Osteoblast (primary cell): ENCODE measurements around the gene RSPH9. TPM values are rescaled to one million over a fixed set of nuclear protein-coding genes. Genes with fewer than 3 reads are reported as not detected.
"Not testable (repeated sequence)": the region's sequence is repeated elsewhere in the genome, so short reads cannot be mapped to it uniquely, and the experiment has no call there.

Experiments
- DNase-seq: peaks from one replicate; pipeline ENCODE4 v3.0.0; 2011; ENCODE audit warnings: low spot score, mixed read lengths; ENCODE audit not compliant: insufficient read length; ENCODE audit errors: missing footprints
- H2AFZ ChIP-seq: 2 replicates; pipeline ENCODE4 v1.6.0; 2011; ENCODE audit warnings: mild to moderate bottlenecking, low read length
- H3K27ac ChIP-seq: 2 replicates; pipeline ENCODE4 v1.5.1; 2011; ENCODE audit warnings: mild to moderate bottlenecking, low read depth, low read length, moderate library complexity
- H3K27me3 ChIP-seq: 2 replicates; pipeline ENCODE4 v1.6.0; 2012; ENCODE audit warnings: mild to moderate bottlenecking, control low read depth, inconsistent platforms, low read length, moderate library complexity; ENCODE audit not compliant: insufficient read depth
- H3K36me3 ChIP-seq: 2 replicates; pipeline ENCODE4 v1.5.1; 2011; ENCODE audit warnings: mild to moderate bottlenecking, low read length, control low read depth, moderate library complexity; ENCODE audit not compliant: insufficient read depth
- H3K4me1 ChIP-seq: 2 replicates; pipeline ENCODE4 v1.5.1; 2011; ENCODE audit warnings: mild to moderate bottlenecking, low read length, control low read depth, moderate library complexity; ENCODE audit not compliant: insufficient read depth
- H3K4me2 ChIP-seq: 2 replicates; pipeline ENCODE4 v1.6.0; 2011; ENCODE audit warnings: mild to moderate bottlenecking, low read length; ENCODE audit not compliant: insufficient read depth
- H3K4me3 ChIP-seq: fragments of 200-600 bp; sonication (generic); 3 replicates; pipeline ENCODE4 v1.5.1; 2012; ENCODE audit warnings: mild to moderate bottlenecking, low read length, inconsistent platforms; ENCODE audit not compliant: insufficient read depth
- H3K79me2 ChIP-seq: 2 replicates; pipeline ENCODE4 v1.6.0; 2012; ENCODE audit warnings: mild to moderate bottlenecking, low read length, control low read depth, inconsistent platforms; ENCODE audit not compliant: insufficient read depth
- H3K9me3 ChIP-seq: 2 replicates; pipeline ENCODE4 v1.5.1; 2011; ENCODE audit warnings: low read depth, low read length, control low read depth
- H4K20me1 ChIP-seq: 2 replicates; pipeline ENCODE4 v1.6.0; 2012; ENCODE audit warnings: mild to moderate bottlenecking, low read length, control low read depth; ENCODE audit not compliant: insufficient read depth
- total RNA-seq: library from RNA; depleted of rRNA; stranded (reverse); fragments of >200 nt; gene quantifications from 2 replicates; pipeline ENCODE4 v1.2.3, GENCODE V29; 2012
- TF ChIP-seq, protein P1 (sequence below): IDR thresholded peaks from 2 replicates; pipeline ENCODE4 v1.5.1; 2011; ENCODE audit warnings: mild to moderate bottlenecking, low read depth, low read length, moderate library complexity; ENCODE audit errors: extremely low read depth

RSPH9 gene
- total RNA-seq, 1 donor: 0.36 TPM

DNA sequence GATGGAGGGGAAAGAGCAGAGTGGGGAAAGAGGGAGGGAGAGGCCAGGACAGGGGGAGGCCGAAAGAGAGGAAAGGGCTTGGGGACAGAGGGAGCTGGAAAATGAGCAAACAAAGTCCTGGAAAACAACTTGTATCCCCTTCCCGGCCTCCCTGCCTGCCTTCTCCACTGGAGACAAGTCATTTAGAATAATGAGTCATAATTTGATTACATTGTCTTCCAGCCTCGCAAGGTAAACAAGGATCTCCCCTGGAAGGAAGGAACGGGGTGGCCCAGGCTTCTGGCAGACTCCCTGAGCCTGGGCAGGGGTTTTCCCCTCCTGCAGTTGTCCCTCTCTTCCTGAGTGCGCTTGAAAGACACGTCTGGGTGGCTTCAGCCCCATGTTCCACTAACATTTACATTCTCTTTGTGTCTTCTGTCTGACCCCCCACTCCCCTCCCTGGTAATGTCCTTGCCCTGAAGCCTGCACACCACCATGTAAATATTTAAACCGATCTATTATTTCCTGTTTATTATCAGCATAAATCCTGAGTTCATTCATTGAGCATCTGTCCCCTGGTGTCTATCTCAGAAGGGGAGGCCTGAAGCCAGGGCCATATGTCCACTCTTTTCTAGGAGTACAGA is 54.8 kb downstream of the RSPH9 start:
- peak overlapping the region; percentile 26 for H2AFZ ChIP-seq
- H3K4me1 ChIP-seq: peaks cover 30% of the 10 kb centered on the region
- peak; percentile 46 for DNase-seq
- H3K27ac ChIP-seq: no peak overlapping the region
- TF ChIP-seq, protein P1, sequence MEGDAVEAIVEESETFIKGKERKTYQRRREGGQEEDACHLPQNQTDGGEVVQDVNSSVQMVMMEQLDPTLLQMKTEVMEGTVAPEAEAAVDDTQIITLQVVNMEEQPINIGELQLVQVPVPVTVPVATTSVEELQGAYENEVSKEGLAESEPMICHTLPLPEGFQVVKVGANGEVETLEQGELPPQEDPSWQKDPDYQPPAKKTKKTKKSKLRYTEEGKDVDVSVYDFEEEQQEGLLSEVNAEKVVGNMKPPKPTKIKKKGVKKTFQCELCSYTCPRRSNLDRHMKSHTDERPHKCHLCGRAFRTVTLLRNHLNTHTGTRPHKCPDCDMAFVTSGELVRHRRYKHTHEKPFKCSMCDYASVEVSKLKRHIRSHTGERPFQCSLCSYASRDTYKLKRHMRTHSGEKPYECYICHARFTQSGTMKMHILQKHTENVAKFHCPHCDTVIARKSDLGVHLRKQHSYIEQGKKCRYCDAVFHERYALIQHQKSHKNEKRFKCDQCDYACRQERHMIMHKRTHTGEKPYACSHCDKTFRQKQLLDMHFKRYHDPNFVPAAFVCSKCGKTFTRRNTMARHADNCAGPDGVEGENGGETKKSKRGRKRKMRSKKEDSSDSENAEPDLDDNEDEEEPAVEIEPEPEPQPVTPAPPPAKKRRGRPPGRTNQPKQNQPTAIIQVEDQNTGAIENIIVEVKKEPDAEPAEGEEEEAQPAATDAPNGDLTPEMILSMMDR: no peak
- no peaks in the 10 kb centered on the region for H3K36me3 ChIP-seq
- no peaks in the 10 kb centered on the region for H4K20me1 ChIP-seq
- H3K79me2 ChIP-seq: no peaks in the 10 kb centered on the region
- H3K4me2 ChIP-seq: no peak overlapping the region
- no peaks in the 10 kb centered on the region for H3K9me3 ChIP-seq
- no peak overlapping the region for H3K4me3 ChIP-seq
- no peaks in the 10 kb centered on the region for H3K27me3 ChIP-seq

DNA sequence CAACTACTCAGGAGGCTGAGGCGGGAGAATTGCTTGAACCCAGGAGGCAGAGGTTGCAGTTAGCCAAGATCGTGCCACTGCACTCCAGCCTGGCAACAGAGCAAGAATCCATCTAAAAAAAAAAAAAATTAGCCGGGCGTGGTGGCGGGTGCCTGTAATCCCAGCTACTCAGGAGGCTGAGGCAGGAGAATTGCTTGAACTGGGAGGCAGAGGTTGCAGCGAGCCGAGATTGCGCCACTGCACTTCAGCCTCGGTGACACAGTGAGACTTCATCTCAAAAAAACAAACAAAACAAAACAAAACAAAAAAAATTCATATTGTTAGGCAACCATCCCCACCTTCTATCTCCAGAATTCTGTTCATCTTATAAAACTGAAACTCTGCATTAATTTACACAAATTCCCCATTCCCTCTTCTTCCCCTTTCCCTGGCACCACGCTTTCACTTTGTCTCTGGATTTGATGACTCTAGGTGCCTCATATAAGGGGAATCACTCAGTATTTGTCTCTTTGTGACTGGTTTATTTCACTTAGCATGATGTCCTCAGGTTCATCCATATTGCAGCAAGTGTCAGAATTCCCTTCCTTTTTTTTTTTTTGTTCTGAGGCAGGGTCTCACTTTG is 56.2 kb downstream of the RSPH9 start:
- H3K36me3 ChIP-seq, H3K4me2 ChIP-seq, H4K20me1 ChIP-seq, H3K4me3 ChIP-seq, DNase-seq, H2AFZ ChIP-seq, H3K27me3 ChIP-seq, H3K79me2 ChIP-seq, H3K27ac ChIP-seq, H3K9me3 ChIP-seq: not testable (repeated sequence)
- peaks cover 30% of the 10 kb centered on the region for H3K4me1 ChIP-seq

DNA sequence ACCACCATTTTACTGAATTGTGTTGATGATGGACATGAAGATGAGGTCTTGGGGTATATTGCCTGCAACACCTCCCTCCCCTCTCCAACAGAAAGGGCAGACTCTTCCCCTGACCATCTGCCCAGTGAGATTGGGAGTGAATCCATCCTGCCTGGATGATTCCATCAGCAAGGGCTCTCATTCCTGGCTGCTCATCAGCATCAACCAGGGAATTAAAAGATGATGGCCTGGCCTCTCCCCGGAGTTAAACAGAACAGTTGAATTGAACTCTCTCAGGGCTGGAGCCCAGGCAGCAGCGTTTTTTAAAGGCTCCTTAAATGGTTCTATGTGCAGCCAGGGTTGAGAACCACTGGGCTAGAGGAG is 57.3 kb downstream of the RSPH9 start:
- Histone ChIP-seq H4K20me1 (no peaks in the 10 kb centered on the region), H3K79me2 (no peaks in the 10 kb centered on the region), H3K9me3 (no peaks in the 10 kb centered on the region), H3K27me3 (no peaks in the 10 kb centered on the region), H3K4me3 (peak overlapping the region; percentile 43), H3K4me2 (peak overlapping the region; percentile 59), H3K27ac (peak overlapping the region; percentile 80), H3K36me3 (no peaks in the 10 kb centered on the region), H2AFZ (peak overlapping the region; percentile 89), H3K4me1 (peaks cover 30% of the 10 kb centered on the region)
- TF ChIP-seq, protein P1: no peak
- DNase-seq: no peak

DNA sequence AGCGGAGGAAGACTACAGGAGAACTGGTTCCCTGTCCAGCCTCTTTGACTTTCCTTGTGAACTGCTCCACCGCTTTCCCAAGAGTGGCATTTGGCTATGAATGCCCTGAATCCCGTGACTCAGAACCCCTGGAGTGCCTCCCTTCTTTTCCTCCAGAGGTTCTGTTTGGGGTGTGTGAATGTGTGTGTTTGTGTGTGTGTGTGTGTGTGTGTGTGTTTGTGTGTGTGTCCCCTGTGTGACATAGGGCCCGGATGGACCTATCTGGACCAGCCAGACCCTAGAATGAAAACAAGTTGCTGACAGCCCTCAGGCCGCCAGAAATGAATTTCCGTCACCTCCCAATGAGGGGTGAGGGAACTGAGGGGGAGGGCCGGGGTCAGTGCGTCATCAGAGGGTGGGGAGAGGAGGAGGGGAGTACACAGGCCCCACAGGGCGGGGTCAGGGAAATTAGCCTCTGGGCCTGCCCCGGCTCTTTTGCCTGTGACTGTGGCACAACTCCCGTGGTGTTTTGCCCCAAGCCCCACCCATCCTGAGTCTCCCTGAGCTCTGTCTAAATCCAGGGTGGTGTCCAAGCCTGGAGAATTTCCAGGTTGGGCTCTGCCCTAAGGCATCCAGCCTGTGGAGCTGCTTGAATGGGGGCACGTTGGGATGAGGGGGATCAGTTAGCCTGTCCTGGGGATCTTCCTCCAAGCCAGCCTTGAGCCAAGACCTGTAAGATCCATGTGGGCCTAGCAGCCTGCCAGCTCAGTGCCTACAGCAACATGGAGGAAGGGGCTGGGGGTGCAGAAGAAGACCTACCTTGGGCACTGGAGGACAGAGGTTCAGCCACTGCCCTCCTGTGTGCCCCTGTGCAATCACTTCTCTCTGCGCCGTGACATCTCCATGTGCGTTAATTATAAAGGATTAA is 58.0 kb downstream of the RSPH9 start:
- Histone ChIP-seq H2AFZ (peak overlapping the region; percentile 89), H3K4me1 (peaks cover 30% of the 10 kb centered on the region), H3K27ac (peak overlapping the region; percentile 80), H3K36me3 (no peaks in the 10 kb centered on the region), H3K27me3 (no peaks in the 10 kb centered on the region), H3K4me3 (peak overlapping the region; percentile 43), H3K4me2 (peak overlapping the region; percentile 59), H3K79me2 (no peaks in the 10 kb centered on the region), H3K9me3 (no peaks in the 10 kb centered on the region), H4K20me1 (no peaks in the 10 kb centered on the region)
- peak; percentile 90 for DNase-seq
- TF ChIP-seq, protein P1: no peak
